Stimulated activated CD4-positive, alpha-beta T cell treated with anti-CD3 and anti-CD28 coated beads, Interleukin-4, amount 100 ng/mL, for 48 hours (primary cell): Measurements from ENCODE around the gene CXCL12.

Source experiments
- DNase-seq, 2 donors: peaks; one replicate each; pipeline ENCODE4 v3.0.0-alpha.2; 2020; ENCODE audit warnings: low read depth in 2 of 2

The CXCL12 gene

GRCh38 chr10:44334621-44335184 lies 50.2 kb downstream of the CXCL12 start:
- no peak for DNase-seq

GRCh38 chr10:44334091-44334490 lies 50.8 kb downstream of the CXCL12 start:
- DNase-seq, result no peak

GRCh38 chr10:44333511-44333910 lies 51.4 kb downstream of the CXCL12 start:
- DNase-seq, result no peak

- no peak for DNase-seq
Observed at GRCh38 chr10:44332465-44332864, 52.4 kb downstream of the CXCL12 start.

GRCh38 chr10:44330431-44330830 lies 54.5 kb downstream of the CXCL12 start:
- no peak for DNase-seq

GRCh38 chr10:44327461-44327860 lies 57.4 kb downstream of the CXCL12 start:
- DNase-seq, result no peak
